SK-N-SH treated with all-trans-retinoic acid at 6 μM for 48 hours (cell line): ENCODE results near the gene SLC19A1.

Experiments used
- ARNTL ChIP-seq: fragments of 450-650 bp; formaldehyde crosslinking; IDR thresholded peaks from 2 replicates; pipeline ENCODE4 v1.5.0; 2020; ENCODE audit warnings: low read depth, mild to moderate bottlenecking, moderate library complexity, borderline replicate concordance
- CREB5 ChIP-seq: fragments of 250-450 bp; sonication (Bioruptor Pico); IDR thresholded peaks from 2 replicates; pipeline ENCODE4 v1.5.1; 2020; ENCODE audit warnings: low read depth, mild to moderate bottlenecking, moderate library complexity
- CSDC2 ChIP-seq: fragments of 250-450 bp; sonication (Bioruptor Pico); IDR thresholded peaks from 2 replicates; pipeline ENCODE4 v1.5.0; 2020; ENCODE audit warnings: mild to moderate bottlenecking, moderate library complexity
- CSRNP3 ChIP-seq: fragments of 250-450 bp; sonication (Bioruptor Pico); IDR thresholded peaks from 2 replicates; pipeline ENCODE4 v1.5.1; 2021; ENCODE audit warnings: mild to moderate bottlenecking, moderate library complexity
- GLIS3 ChIP-seq: fragments of 250-450 bp; sonication (Bioruptor Pico); IDR thresholded peaks from 2 replicates; pipeline ENCODE4 v1.5.0; 2020; ENCODE audit warnings: mild to moderate bottlenecking, moderate library complexity
- PATZ1 ChIP-seq: fragments of 250-450 bp; sonication (Bioruptor Pico); IDR thresholded peaks from 2 replicates; pipeline ENCODE4 v1.8.0; 2020; ENCODE audit warnings: mild to moderate bottlenecking, moderate library complexity, borderline replicate concordance
- RARB ChIP-seq: fragments of 250-450 bp; sonication (Bioruptor Pico); IDR thresholded peaks from 2 replicates; pipeline ENCODE4 v1.8.0; 2021; ENCODE audit warnings: mild to moderate bottlenecking, moderate library complexity
- SNAI2 ChIP-seq: fragments of 250-450 bp; sonication (Bioruptor Pico); IDR thresholded peaks from 2 replicates; pipeline ENCODE4 v1.5.0; 2020; ENCODE audit warnings: mild to moderate bottlenecking, moderate library complexity
- TOX ChIP-seq: fragments of 250-450 bp; sonication (Bioruptor Pico); IDR thresholded peaks from 2 replicates; pipeline ENCODE4 v1.8.0; 2021; ENCODE audit warnings: mild to moderate bottlenecking, moderate library complexity, borderline replicate concordance
- ZFP3 ChIP-seq: fragments of 250-450 bp; sonication (Bioruptor Pico); IDR thresholded peaks from 2 replicates; pipeline ENCODE4 v1.5.0; 2020; ENCODE audit warnings: mild to moderate bottlenecking, moderate library complexity
- ZFP30 ChIP-seq: fragments of 450-650 bp; formaldehyde crosslinking; IDR thresholded peaks from 2 replicates; pipeline ENCODE4 v1.5.0; 2022; ENCODE audit warnings: mild to moderate bottlenecking, moderate library complexity
- ZNF565 ChIP-seq: fragments of 450-650 bp; formaldehyde crosslinking; conservative IDR thresholded peaks from 2 replicates; pipeline ENCODE4 v1.5.0; 2020; ENCODE audit warnings: low read depth, mild to moderate bottlenecking, moderate library complexity
- ZNF8 ChIP-seq: fragments of 450-650 bp; formaldehyde crosslinking; IDR thresholded peaks from 2 replicates; pipeline ENCODE4 v1.5.0; 2020; ENCODE audit warnings: mild to moderate bottlenecking, moderate library complexity

- no peak for TF ChIP-seq TOX (CRISPR knock-in tag)
- no peak for TF ChIP-seq PATZ1 (CRISPR knock-in tag)
- TF ChIP-seq ZNF8 (CRISPR knock-in tag): no peak
- no peak for TF ChIP-seq ZNF565 (CRISPR knock-in tag)
- no peak for TF ChIP-seq CREB5 (CRISPR knock-in tag)
- no peak for TF ChIP-seq ZFP3 (CRISPR knock-in tag)
- TF ChIP-seq ARNTL (CRISPR knock-in tag): no peak
- no peak for TF ChIP-seq GLIS3 (CRISPR knock-in tag)
- no peak for TF ChIP-seq CSDC2 (CRISPR knock-in tag)
- no peak for TF ChIP-seq SNAI2
- no peak for TF ChIP-seq RARB
- no peak for TF ChIP-seq CSRNP3 (CRISPR knock-in tag)
- TF ChIP-seq ZFP30 (CRISPR knock-in tag): no peak
Measured at GRCh38 chr21:45448810-45449657, 93.2 kb downstream of the SLC19A1 start.
